Astrocyte of the cerebellum (primary cell): ENCODE results near the gene CAMTA2.

Experiments
- DNase-seq: peaks from one replicate; pipeline ENCODE4 v3.0.0-alpha.2; 2011; ENCODE audit warnings: low read depth
- H3K4me3 ChIP-seq: 2 replicates; pipeline ENCODE4 v1.5.1; 2011; ENCODE audit warnings: mild to moderate bottlenecking, low read depth, low read length, moderate library complexity
- CTCF ChIP-seq: IDR thresholded peaks from 2 replicates; pipeline ENCODE4 v1.5.1; 2012; ENCODE audit warnings: low read length, low read depth, moderate library complexity, mild to moderate bottlenecking; ENCODE audit errors: missing control alignments
- in situ Hi-C: cut with HindIII; loops from 2 replicates; pipeline ENCODE4 v1.10.0; 2017; ENCODE audit warnings: low sequenced_read_pairs

CAMTA2 gene

DNA sequence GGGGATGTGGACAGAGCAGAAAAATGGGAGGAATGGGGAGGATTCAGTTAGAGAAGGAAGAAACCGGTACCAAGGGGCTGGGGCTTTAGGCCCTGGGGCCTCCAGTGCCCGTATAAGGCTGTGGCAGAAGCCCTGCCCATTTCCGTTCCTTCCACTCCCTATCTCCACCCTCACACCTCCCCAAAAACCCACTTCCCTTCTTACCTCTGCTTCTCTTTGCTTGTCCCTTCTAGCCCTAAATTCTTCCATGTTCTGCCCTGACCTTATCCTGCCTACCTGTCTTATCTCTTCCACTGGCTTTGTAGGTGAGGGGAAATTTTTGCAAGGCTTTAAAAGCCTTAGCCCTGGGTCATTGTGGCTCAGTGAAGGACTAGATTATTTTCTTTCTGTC lies 43.3 kb downstream of the CAMTA2 start:
- no peak for DNase-seq
- H3K4me3 ChIP-seq = no peak overlapping the region
- no peak for TF ChIP-seq CTCF
- in situ Hi-C loops = no loop called here

- no peak for DNase-seq
- no peak overlapping the region for H3K4me3 ChIP-seq
- TF ChIP-seq CTCF = no peak
- in situ Hi-C loops = no loop called here
Observed at GRCh38 chr17:4942760-4943508, 44.5 kb downstream of the CAMTA2 start.

GRCh38 chr17:4941319-4941610 lies 46.2 kb downstream of the CAMTA2 start:
- in situ Hi-C loops = no loop called here
- DNase-seq = no peak
- no peak for TF ChIP-seq CTCF
- peak overlapping the region; percentile 83 for H3K4me3 ChIP-seq

DNA sequence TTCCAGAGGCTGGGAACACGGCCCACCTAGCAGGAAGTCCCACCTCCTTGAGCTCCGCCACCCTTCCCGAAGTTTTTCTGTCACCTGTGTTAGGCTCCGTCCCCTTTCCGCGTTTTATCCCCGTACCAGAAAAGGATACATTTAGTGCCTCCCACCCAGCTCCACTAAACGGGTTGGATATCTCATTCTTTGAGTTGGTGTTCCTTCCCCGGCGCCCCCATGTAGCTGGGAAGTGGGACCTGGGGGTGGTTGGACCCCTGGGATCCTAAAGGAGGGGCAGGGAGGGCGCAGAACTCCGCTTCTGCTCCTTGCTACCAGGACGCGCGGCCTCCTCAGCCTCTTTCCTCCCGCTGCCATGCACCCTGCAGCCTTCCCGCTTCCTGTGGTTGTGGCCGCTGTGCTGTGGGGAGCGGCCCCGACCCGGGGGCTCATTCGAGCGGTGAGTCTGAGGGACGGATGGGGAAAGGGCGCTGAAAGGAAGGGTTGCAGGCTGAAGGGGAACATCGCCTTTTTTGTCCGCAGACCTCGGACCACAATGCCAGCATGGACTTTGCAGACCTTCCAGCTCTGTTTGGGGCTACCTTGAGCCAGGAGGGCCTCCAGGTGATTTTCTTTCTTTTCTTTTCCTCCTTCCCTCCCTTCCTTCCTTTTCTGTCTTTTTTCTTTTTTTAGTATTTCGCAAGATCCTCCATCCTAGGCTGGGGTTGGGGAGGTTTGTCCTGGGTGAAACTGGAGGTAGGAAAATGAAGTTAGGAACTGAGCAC lies 46.7 kb downstream of the CAMTA2 start:
- peak overlapping the region; percentile 83 for H3K4me3 ChIP-seq
- in situ Hi-C loops = no loop called here
- no peak for TF ChIP-seq CTCF
- DNase-seq = no peak

- H3K4me3 ChIP-seq = peak within 1 kb of the TSS; percentile 83
- no peak for TF ChIP-seq CTCF
- peak; percentile 100 for DNase-seq
- in situ Hi-C loops = no loop called here
Observed at GRCh38 chr17:4939796-4940554, 47.5 kb downstream of the CAMTA2 start, which contains the start of the genes RNF167 and SLC25A11. TSS of gene RNF167 (plus strand) at chr17:4940268. CDS start at chr17:4940910, 642 bp downstream. TSS of gene SLC25A11 (minus strand) at chr17:4940046. CDS start at chr17:4939910, 136 bp downstream.

DNA sequence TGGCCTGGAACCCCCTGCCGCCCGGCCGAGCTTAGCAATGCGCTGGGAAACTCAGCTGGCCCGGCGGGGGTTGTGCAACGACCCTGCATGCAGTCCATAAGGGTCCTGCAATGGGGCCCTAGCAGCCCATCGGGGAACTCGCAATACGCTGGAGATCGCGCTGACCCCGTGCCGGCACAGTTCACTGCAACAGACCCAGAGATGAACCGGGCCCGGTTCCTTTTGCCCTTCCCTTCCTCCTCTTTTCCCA lies 48.0 kb downstream of the CAMTA2 start:
- H3K4me3 ChIP-seq = peak overlapping the region; percentile 83
- DNase-seq = no peak
- no peak for TF ChIP-seq CTCF
- in situ Hi-C loops = no loop called here
